AG04450 (cell line): ENCODE measurements around the gene OSBPL2. TPM values are rescaled to one million over a fixed set of nuclear protein-coding genes. Genes with fewer than 3 reads are reported as not detected.

ENCODE experiments used
- CTCF ChIA-PET: fragments of 300-600, 350-600 bp; formaldehyde crosslinking; extraction: SDS; loops from one replicate; lab custom pipeline; 2022; ENCODE audit warnings: antibody characterized with exemption, inconsistent platforms; lab: Charles Lee
- POLR2A ChIA-PET: fragments of 350-600 bp; formaldehyde crosslinking; extraction: SDS; loops from one replicate; lab custom pipeline; 2021; ENCODE audit warnings: antibody characterized with exemption, inconsistent platforms; lab: Yijun Ruan, JAX
- DNase-seq: peaks from one replicate; pipeline ENCODE4 v3.0.0-alpha.2; 2011; ENCODE audit warnings: low read depth, low spot score
- H3K27ac ChIP-seq: one replicate; pipeline ENCODE4 v1.5.1; 2012; ENCODE audit warnings: low read depth, low read length, control low read depth
- H3K27me3 ChIP-seq: one replicate; pipeline ENCODE4 v1.6.0; 2012; ENCODE audit warnings: low read length; ENCODE audit not compliant: control insufficient read depth, insufficient read depth
- H3K4me3 ChIP-seq: 2 replicates; pipeline ENCODE4 v1.5.1; 2011; ENCODE audit warnings: mild to moderate bottlenecking, low read depth, low read length, control low read depth
- H3K9me3 ChIP-seq: 2 replicates; pipeline ENCODE4 v1.5.1; 2012; ENCODE audit warnings: low read length; ENCODE audit not compliant: control insufficient read depth, insufficient read depth
- CTCF ChIP-seq: IDR thresholded peaks from 2 replicates; pipeline ENCODE4 v1.5.1; 2011; ENCODE audit warnings: low read depth, low read length, control low read depth, inconsistent platforms
- polyA plus RNA-seq: library from polyadenylated mRNA; depleted of rRNA; stranded (reverse); fragments of >200 nt; gene quantifications from 2 replicates; pipeline ENCODE4 v1.2.3, GENCODE V29; 2011

OSBPL2 gene
- polyA plus RNA-seq, 1 experiment, result 18.5 TPM

- DNase-seq, result no peak
- ChIA-PET POLR2A (no interaction called here), CTCF (no interaction called here)
- Histone ChIP-seq H3K9me3 (no peaks in the 10 kb centered on the region; the same call in 1 of the 2 replicates), H3K4me3 (no peak overlapping the region), H3K27ac (no peak overlapping the region), H3K27me3 (no peaks in the 10 kb centered on the region)
- no peak for TF ChIP-seq CTCF
Observed at GRCh38 chr20:62330576-62331317, 92.4 kb downstream of the OSBPL2 start.

- DNase-seq, result no peak
- no peaks in the 10 kb centered on the region; the same call in 1 of the 2 replicates for H3K9me3 ChIP-seq
- ChIA-PET POLR2A (no interaction called here), CTCF (no interaction called here)
- no peak overlapping the region for H3K27ac ChIP-seq
- H3K4me3 ChIP-seq, result no peak overlapping the region
- no peaks in the 10 kb centered on the region for H3K27me3 ChIP-seq
- TF ChIP-seq CTCF, result no peak
Observed at GRCh38 chr20:62331347-62331746, 93.0 kb downstream of the OSBPL2 start.

- Histone ChIP-seq H3K27ac (no peak overlapping the region), H3K9me3 (no peaks in the 10 kb centered on the region; the same call in 1 of the 2 replicates), H3K27me3 (no peaks in the 10 kb centered on the region), H3K4me3 (no peak overlapping the region)
- ChIA-PET POLR2A (no interaction called here), CTCF (no interaction called here)
- TF ChIP-seq CTCF, result no peak
- DNase-seq, result no peak
Observed at GRCh38 chr20:62332421-62332820, 94.1 kb downstream of the OSBPL2 start.

- POLR2A ChIA-PET, result no interaction called here
- CTCF ChIA-PET, result no interaction called here
- no peak for DNase-seq
Observed at GRCh38 chr20:62332989-62333819, 94.9 kb downstream of the OSBPL2 start.

More at GRCh38 chr20:62332989-62333819, 94.9 kb downstream of the OSBPL2 start:
- H3K27ac ChIP-seq, result no peak overlapping the region
- H3K27me3 ChIP-seq, result no peaks in the 10 kb centered on the region
- H3K4me3 ChIP-seq, result no peak overlapping the region
- no peaks in the 10 kb centered on the region; the same call in 1 of the 2 replicates for H3K9me3 ChIP-seq
- TF ChIP-seq CTCF, result no peak
